ENCODE measurements around the gene CFAP52.
"Not testable (repeated sequence)": the region's sequence is repeated elsewhere in the genome, so short reads cannot be mapped to it uniquely, and the experiment has no call there.

DNA sequence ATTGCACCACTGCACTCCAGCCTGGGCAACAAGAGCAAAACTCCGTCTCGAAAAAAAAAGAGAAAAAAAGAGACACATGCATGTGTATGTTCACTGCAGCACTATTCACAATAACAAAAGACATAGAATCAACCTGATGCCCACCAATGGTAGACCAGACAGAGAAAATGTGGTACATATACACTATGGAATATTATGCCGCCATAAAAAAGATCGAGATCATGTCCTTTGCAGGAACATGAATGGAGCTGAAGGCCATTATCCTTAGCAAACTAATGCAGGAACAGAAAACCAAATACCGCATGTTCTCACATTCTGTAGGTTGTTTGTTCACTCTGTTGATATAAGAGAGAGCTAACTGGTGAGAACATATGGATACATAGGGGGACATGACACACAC, 9.7 kb upstream of the CFAP52 start:
- TF ChIP-seq, protein P1, sequence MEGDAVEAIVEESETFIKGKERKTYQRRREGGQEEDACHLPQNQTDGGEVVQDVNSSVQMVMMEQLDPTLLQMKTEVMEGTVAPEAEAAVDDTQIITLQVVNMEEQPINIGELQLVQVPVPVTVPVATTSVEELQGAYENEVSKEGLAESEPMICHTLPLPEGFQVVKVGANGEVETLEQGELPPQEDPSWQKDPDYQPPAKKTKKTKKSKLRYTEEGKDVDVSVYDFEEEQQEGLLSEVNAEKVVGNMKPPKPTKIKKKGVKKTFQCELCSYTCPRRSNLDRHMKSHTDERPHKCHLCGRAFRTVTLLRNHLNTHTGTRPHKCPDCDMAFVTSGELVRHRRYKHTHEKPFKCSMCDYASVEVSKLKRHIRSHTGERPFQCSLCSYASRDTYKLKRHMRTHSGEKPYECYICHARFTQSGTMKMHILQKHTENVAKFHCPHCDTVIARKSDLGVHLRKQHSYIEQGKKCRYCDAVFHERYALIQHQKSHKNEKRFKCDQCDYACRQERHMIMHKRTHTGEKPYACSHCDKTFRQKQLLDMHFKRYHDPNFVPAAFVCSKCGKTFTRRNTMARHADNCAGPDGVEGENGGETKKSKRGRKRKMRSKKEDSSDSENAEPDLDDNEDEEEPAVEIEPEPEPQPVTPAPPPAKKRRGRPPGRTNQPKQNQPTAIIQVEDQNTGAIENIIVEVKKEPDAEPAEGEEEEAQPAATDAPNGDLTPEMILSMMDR (IDR thresholded peaks at IDR 0.05 in 2 of 3, conservative IDR thresholded peaks at IDR 0.05 in 1 of 3; ENCODE audit: borderline replicate concordance in 1 of 3, insufficient read depth in 1 of 3, low read depth in 2 of 3, low read length in 2 of 3) = not testable (repeated sequence)
- TF ChIP-seq SRF (IDR thresholded peaks at IDR 0.05; ENCODE audit: low read depth); POLR2AphosphoS5 (IDR thresholded peaks at IDR 0.05; ENCODE audit: low read depth, low read length); JUND (IDR thresholded peaks at IDR 0.05); ZFX (IDR thresholded peaks at IDR 0.05); EZH2 (IDR thresholded peaks at IDR 0.05); SP1 (IDR thresholded peaks at IDR 0.05; ENCODE audit: low read depth); EGR1 (IDR thresholded peaks at IDR 0.05; ENCODE audit: low read depth); POLR2A (IDR thresholded peaks at IDR 0.05; ENCODE audit: borderline replicate concordance, extremely low read depth, insufficient read depth, insufficient read length); RAD21 (IDR thresholded peaks at IDR 0.05; ENCODE audit: low read depth): not testable (repeated sequence)
- TF ChIP-seq, protein P2, sequence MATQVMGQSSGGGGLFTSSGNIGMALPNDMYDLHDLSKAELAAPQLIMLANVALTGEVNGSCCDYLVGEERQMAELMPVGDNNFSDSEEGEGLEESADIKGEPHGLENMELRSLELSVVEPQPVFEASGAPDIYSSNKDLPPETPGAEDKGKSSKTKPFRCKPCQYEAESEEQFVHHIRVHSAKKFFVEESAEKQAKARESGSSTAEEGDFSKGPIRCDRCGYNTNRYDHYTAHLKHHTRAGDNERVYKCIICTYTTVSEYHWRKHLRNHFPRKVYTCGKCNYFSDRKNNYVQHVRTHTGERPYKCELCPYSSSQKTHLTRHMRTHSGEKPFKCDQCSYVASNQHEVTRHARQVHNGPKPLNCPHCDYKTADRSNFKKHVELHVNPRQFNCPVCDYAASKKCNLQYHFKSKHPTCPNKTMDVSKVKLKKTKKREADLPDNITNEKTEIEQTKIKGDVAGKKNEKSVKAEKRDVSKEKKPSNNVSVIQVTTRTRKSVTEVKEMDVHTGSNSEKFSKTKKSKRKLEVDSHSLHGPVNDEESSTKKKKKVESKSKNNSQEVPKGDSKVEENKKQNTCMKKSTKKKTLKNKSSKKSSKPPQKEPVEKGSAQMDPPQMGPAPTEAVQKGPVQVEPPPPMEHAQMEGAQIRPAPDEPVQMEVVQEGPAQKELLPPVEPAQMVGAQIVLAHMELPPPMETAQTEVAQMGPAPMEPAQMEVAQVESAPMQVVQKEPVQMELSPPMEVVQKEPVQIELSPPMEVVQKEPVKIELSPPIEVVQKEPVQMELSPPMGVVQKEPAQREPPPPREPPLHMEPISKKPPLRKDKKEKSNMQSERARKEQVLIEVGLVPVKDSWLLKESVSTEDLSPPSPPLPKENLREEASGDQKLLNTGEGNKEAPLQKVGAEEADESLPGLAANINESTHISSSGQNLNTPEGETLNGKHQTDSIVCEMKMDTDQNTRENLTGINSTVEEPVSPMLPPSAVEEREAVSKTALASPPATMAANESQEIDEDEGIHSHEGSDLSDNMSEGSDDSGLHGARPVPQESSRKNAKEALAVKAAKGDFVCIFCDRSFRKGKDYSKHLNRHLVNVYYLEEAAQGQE (IDR thresholded peaks at IDR 0.05; ENCODE audit: low read depth) = not testable (repeated sequence)
